Chondrocyte (in vitro differentiated cells): ENCODE measurements around the gene TTC39C. TPM values are rescaled to one million over a fixed set of nuclear protein-coding genes. Genes with fewer than 3 reads are reported as not detected.

Experiments
- DNase-seq: peaks from one replicate; pipeline ENCODE4 v3.0.0; 2021; ENCODE audit warnings: mixed read lengths, low spot score
- H3K27ac Mint-ChIP-seq: one replicate; pipeline ENCODE4 v1.8.0; 2021; ENCODE audit warnings: mild to moderate bottlenecking, moderate library complexity, mixed read lengths; ENCODE audit not compliant: unreplicated experiment
- H3K27me3 Mint-ChIP-seq: 2 replicates; pipeline ENCODE4 v1.8.0; 2021; ENCODE audit warnings: low read depth, mixed read lengths
- H3K36me3 Mint-ChIP-seq: 2 replicates; pipeline ENCODE4 v1.8.0; 2021; ENCODE audit warnings: low read depth, mixed read lengths
- H3K4me1 Mint-ChIP-seq: 2 replicates; pipeline ENCODE4 v1.8.0; 2021; ENCODE audit warnings: low read depth, mild to moderate bottlenecking, mixed read lengths
- H3K4me3 Mint-ChIP-seq: one replicate; pipeline ENCODE4 v1.8.0; 2021; ENCODE audit warnings: mild to moderate bottlenecking, moderate library complexity, mixed read lengths; ENCODE audit not compliant: unreplicated experiment
- H3K9me3 Mint-ChIP-seq: 2 replicates; pipeline ENCODE4 v1.8.0; 2021; ENCODE audit warnings: low read depth, mixed read lengths
- total RNA-seq: library from RNA; stranded (reverse); gene quantifications from 3 replicates; pipeline ENCODE4 v1.2.1, GENCODE V29; 2021
- TF ChIP-seq, protein P1 (sequence below): fragments of 200-600 bp; sonication (generic); IDR thresholded peaks from 2 replicates; pipeline ENCODE4 v1.5.0; 2021; ENCODE audit warnings: antibody characterized with exemption, mild to moderate bottlenecking, moderate library complexity

The TTC39C gene
- total RNA-seq, 1 donor from 2014 or later: 11.2 TPM

DNA sequence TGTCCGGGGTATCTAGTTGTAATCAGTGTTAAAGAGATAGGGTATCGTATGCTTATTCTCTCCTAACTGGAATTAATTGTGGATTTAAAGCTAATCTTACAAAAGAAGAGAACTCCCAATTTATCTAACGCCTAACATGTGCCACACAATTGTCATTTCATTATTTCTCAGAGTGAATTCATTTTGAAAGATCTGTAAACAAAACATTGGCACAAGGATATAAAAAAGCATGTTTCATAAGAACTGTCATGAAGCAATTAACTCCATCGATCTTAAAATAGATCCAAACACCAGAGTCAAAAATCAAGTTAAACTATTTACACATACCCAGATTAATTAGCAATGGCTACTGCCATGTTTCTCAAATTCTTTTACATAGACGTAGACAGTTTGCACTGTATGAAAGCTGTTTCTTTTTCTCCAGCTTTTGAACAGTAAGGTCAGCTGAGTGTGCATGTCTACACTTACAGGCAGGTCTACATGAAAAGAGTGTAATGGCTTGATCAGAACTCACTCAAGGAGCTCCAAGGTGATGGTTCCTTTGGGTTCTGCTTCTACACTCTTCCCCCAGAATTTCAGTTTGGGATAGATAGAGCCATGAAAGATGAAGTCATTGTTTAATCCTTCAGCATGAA lies 163.1 kb downstream of the TTC39C start:
- TF ChIP-seq, protein P1, sequence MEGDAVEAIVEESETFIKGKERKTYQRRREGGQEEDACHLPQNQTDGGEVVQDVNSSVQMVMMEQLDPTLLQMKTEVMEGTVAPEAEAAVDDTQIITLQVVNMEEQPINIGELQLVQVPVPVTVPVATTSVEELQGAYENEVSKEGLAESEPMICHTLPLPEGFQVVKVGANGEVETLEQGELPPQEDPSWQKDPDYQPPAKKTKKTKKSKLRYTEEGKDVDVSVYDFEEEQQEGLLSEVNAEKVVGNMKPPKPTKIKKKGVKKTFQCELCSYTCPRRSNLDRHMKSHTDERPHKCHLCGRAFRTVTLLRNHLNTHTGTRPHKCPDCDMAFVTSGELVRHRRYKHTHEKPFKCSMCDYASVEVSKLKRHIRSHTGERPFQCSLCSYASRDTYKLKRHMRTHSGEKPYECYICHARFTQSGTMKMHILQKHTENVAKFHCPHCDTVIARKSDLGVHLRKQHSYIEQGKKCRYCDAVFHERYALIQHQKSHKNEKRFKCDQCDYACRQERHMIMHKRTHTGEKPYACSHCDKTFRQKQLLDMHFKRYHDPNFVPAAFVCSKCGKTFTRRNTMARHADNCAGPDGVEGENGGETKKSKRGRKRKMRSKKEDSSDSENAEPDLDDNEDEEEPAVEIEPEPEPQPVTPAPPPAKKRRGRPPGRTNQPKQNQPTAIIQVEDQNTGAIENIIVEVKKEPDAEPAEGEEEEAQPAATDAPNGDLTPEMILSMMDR: no peak
- H3K9me3 Mint-ChIP-seq: no peaks in the 10 kb centered on the region

DNA sequence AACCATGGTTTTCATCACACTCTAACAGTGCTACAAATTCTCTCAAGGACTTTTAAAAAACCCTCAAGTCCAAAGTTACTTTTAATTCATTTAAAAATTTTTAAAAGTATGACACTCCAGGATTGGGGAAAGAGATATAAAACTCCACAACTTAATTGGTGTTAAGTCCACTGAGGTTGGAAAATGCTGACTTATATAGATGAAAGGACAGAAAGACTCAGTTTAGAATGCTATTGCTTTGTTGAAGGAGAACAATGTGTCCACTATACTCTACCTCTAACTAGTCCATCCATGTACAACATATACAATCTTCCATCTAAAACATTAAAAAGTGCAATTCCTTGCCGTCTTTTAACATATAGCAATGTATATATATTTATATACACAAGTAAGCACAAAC lies 165.5 kb downstream of the TTC39C start:
- Mint-ChIP-seq H3K4me1 (peaks cover 14% of the 10 kb centered on the region), H3K27me3 (no peaks in the 10 kb centered on the region), H3K9me3 (no peaks in the 10 kb centered on the region), H3K36me3 (peaks cover 2% of the 10 kb centered on the region), H3K4me3 (no peak overlapping the region), H3K27ac (no peak overlapping the region)
- TF ChIP-seq, protein P1: no peak
- no peak for DNase-seq

More for the DNA sequence above, 163.1 kb downstream of the TTC39C start:
- peaks cover 6% of the 10 kb centered on the region for H3K36me3 Mint-ChIP-seq
- no peak overlapping the region for H3K4me3 Mint-ChIP-seq
- H3K27me3 Mint-ChIP-seq: no peaks in the 10 kb centered on the region
- no peak for DNase-seq
- H3K4me1 Mint-ChIP-seq: peaks cover 14% of the 10 kb centered on the region
- no peak overlapping the region for H3K27ac Mint-ChIP-seq

DNA sequence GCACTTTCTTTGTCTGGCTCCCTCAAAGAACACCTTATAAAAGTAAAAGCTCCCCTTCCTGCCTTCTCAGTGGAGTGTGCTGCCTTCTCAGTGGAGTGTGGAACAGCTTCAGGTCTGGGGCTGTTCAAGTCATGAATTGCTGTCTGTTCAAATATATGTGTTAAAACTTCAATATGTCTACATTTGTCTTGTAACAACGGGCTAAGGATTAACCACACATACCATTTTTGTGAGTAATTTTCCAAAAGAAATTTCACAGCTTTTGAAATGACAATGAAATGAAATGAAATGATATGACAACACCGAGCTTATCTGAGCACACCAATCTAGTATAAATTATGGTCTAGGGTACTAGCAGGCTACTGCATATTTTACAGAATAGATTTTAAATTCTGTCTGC lies 167.3 kb downstream of the TTC39C start:
- peak overlapping the region; percentile 88 for H3K27ac Mint-ChIP-seq
- peaks cover 14% of the 10 kb centered on the region for H3K4me1 Mint-ChIP-seq
- H3K27me3 Mint-ChIP-seq: no peaks in the 10 kb centered on the region
- DNase-seq: no peak
- TF ChIP-seq, protein P1: no peak
- no peaks in the 10 kb centered on the region for H3K9me3 Mint-ChIP-seq
- H3K36me3 Mint-ChIP-seq: peaks cover 2% of the 10 kb centered on the region
- H3K4me3 Mint-ChIP-seq: no peak overlapping the region

Other genes starting within 250 kb of the TTC39C start
- gene CABYR, start 124.3 kb downstream of the TTC39C start, total RNA-seq: 8.1 to 11.5 TPM (median 9.8 TPM) in 3 replicates